HG03108 (cell line): Measurements from ENCODE around the gene DPH5.
"Not testable (repeated sequence)": the region's sequence is repeated elsewhere in the genome, so short reads cannot be mapped to it uniquely, and the experiment has no call there.

ENCODE experiments used
- ATAC-seq: cut with Tn5 transposase; IDR thresholded peaks from one replicate; pipeline ENCODE4 v1.9.1; 2021; ENCODE audit warnings: moderate library complexity; ENCODE audit not compliant: unreplicated experiment

DPH5 gene

GRCh38 chr1:100989306-100990077 is 36.1 kb downstream of the DPH5 start:
- no peak for ATAC-seq

GRCh38 chr1:100988121-100988520 is 37.5 kb downstream of the DPH5 start:
- no peak for ATAC-seq

GRCh38 chr1:100982793-100983192 is 42.8 kb downstream of the DPH5 start:
- no peak for ATAC-seq

GRCh38 chr1:100979631-100980030 is 46.0 kb downstream of the DPH5 start:
- no peak for ATAC-seq

GRCh38 chr1:100976936-100977335 is 48.6 kb downstream of the DPH5 start:
- no peak for ATAC-seq

GRCh38 chr1:100972185-100972584 is 53.4 kb downstream of the DPH5 start:
- no peak for ATAC-seq

- ATAC-seq: no peak
Measured at GRCh38 chr1:100971021-100971420, 54.6 kb downstream of the DPH5 start.

GRCh38 chr1:100969327-100969726 is 56.3 kb downstream of the DPH5 start:
- no peak for ATAC-seq

- no peak for ATAC-seq
Measured at GRCh38 chr1:100968621-100969020, 57.0 kb downstream of the DPH5 start.

- no peak for ATAC-seq
Measured at GRCh38 chr1:100960098-100960497, 65.5 kb downstream of the DPH5 start.

GRCh38 chr1:100959502-100960060 is 66.0 kb downstream of the DPH5 start:
- ATAC-seq: no peak

- no peak for ATAC-seq
Measured at GRCh38 chr1:100955322-100955721, 70.3 kb downstream of the DPH5 start.

GRCh38 chr1:100953960-100954730 is 71.4 kb downstream of the DPH5 start:
- ATAC-seq: no peak

- not testable (repeated sequence) for ATAC-seq
Measured at GRCh38 chr1:100952970-100953369, 72.6 kb downstream of the DPH5 start.

GRCh38 chr1:100952104-100952745 is 73.4 kb downstream of the DPH5 start:
- no peak for ATAC-seq

GRCh38 chr1:100950781-100951180 is 74.8 kb downstream of the DPH5 start:
- no peak for ATAC-seq

GRCh38 chr1:100950337-100950736 is 75.2 kb downstream of the DPH5 start:
- ATAC-seq: no peak

GRCh38 chr1:100949515-100950158 is 75.9 kb downstream of the DPH5 start:
- not testable (repeated sequence) for ATAC-seq

GRCh38 chr1:100948721-100949405 is 76.7 kb downstream of the DPH5 start:
- ATAC-seq: not testable (repeated sequence)

- ATAC-seq: not testable (repeated sequence)
Measured at GRCh38 chr1:100947816-100948215, 77.8 kb downstream of the DPH5 start.
